GM18511 (cell line): Measurements from ENCODE around the gene CDK2AP2.
A peak's percentile ranks its signal among the peaks of the same experiment; 100 is the strongest.
"Not testable (repeated sequence)": the region's sequence is repeated elsewhere in the genome, so short reads cannot be mapped to it uniquely, and the experiment has no call there.

ENCODE experiments used
- ATAC-seq: cut with Tn5 transposase; IDR thresholded peaks from one replicate; pipeline ENCODE4 v1.9.1; 2021; ENCODE audit warnings: mild to moderate bottlenecking, moderate library complexity; ENCODE audit not compliant: unreplicated experiment

Gene CDK2AP2

DNA sequence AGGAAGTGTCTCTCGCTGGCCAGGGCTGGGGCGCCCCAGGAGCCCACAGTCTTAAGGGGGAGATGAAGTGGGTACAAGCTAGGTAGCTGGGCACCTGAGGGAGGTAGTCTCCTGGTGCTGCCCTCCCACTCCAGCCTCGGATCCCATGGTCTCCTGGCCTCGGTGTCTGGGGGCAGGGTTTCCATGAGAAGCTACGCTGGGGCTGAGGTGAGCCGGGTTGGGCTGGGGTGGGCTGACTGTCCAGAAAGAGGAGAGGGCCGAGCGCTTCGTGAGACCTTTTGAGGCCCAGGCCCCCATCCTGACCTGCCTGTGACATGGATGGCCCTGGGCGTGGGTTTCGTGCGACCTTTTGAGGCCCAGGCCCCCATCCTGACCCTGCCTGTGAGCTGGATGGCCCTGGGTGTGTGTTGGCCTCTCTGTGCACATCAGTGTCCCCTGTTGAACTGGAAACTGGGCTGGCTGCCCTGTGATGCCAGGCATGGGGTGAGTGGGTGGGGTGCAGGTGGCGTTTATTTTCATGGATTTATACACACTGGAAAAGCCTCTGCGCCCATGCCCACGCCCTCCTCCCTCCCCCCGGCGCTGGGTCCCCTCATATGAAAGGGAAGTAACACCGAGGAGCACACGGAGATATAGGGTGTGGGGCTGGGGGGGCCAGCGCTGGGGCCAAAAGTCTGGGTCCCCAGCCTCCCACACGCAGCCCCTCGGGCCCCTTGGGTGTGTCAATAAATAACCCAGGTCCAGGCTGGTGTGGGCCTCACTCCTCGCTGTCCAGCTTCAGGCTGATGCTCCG, 16.5 kb downstream of the CDK2AP2 start:
- no peak for ATAC-seq

DNA sequence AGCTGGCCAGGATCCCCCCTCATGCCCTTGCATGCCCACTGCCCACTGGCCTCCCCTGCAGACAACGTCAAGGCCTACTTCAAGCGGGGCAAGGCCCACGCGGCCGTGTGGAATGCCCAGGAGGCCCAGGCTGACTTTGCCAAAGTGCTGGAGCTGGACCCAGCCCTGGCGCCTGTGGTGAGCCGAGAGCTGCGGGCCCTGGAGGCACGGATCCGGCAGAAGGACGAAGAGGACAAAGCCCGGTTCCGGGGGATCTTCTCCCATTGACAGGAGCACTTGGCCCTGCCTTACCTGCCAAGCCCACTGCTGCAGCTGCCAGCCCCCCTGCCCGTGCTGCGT, 17.3 kb downstream of the CDK2AP2 start:
- ATAC-seq, result no peak

- ATAC-seq, result no peak
Measured at GRCh38 chr11:67489885-67490726, 17.9 kb downstream of the CDK2AP2 start.

GRCh38 chr11:67489203-67489884, 18.6 kb downstream of the CDK2AP2 start:
- ATAC-seq, result no peak

DNA sequence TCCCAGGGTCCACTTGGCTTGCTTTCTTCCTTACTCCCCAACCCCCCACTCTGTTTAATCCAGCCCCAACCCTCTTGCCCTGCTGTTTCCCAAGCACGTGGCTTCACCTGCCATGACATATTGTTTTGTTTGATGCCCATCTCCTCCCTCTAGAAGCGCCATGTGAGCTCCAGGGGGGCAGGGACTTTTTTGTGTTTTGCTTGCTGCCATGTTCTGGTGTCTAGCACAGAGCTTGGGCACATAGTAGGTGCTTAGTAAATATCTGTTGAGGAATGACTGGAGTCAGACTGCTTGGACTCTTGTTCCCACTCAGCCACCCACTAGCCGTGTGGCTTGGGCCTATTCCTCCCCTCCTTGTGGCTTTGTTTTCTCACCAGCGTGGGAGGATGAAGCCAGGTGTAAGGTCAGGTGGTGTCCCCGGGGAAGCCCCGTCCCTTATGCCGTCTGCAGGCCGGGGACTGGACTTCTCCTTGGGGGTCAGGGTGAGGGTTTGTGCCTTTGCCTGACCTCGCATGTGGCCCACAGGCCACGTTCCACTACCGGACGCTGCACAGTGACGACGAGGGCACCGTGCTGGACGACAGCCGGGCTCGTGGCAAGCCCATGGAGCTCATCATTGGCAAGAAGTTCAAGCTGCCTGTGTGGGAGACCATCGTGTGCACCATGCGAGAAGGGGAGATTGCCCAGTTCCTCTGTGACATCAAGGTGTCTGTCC, 21.3 kb downstream of the CDK2AP2 start:
- no peak for ATAC-seq

DNA sequence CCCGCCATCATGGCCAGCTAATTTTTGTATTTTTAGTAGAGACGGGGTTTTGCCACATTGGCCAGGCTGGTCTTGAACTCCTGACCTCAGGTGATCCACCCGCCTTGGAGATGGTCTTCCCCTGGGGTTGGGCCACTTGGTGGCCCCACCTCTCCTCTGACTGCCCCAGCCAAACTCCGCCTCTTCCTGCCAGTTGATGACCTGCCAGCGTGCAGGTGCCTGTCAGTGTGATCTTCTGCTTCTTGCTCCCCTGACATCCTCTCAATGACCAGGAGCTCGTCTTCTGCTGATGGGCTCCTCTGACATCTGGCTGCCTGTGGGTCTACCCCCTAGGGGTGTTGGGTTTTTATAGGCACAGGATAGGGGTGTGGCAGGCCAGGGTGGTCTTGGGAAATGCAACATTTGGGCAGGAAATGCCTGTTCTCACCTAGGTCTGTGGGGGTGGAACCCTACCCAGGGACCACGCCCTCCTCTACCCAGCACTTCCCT, 22.0 kb downstream of the CDK2AP2 start:
- ATAC-seq, result not testable (repeated sequence)

DNA sequence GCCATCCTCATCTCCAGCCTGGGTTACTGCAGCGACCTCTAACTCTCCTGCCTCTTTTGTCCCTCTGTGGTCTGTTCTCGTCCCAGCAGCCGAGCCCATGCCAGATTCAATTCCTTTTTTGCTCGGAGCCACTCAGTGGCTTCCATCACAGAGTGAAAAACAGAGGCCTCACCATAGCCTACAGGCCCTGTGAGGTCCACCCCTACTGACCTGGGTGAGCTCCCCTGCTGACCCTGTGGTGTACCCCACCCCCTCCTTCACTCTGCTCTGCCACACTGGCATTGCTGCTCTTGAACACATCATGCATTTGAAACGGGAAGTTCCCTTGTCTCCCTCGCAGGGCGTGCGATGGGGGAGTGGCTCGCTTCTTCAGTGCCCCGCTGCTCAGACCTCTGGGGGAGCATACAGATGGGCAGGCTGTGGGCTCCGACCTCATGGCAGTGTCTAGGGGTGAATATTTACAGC, 23.1 kb downstream of the CDK2AP2 start:
- ATAC-seq, result no peak

- ATAC-seq, result no peak
Measured at GRCh38 chr11:67483831-67484665, 23.9 kb downstream of the CDK2AP2 start.

DNA sequence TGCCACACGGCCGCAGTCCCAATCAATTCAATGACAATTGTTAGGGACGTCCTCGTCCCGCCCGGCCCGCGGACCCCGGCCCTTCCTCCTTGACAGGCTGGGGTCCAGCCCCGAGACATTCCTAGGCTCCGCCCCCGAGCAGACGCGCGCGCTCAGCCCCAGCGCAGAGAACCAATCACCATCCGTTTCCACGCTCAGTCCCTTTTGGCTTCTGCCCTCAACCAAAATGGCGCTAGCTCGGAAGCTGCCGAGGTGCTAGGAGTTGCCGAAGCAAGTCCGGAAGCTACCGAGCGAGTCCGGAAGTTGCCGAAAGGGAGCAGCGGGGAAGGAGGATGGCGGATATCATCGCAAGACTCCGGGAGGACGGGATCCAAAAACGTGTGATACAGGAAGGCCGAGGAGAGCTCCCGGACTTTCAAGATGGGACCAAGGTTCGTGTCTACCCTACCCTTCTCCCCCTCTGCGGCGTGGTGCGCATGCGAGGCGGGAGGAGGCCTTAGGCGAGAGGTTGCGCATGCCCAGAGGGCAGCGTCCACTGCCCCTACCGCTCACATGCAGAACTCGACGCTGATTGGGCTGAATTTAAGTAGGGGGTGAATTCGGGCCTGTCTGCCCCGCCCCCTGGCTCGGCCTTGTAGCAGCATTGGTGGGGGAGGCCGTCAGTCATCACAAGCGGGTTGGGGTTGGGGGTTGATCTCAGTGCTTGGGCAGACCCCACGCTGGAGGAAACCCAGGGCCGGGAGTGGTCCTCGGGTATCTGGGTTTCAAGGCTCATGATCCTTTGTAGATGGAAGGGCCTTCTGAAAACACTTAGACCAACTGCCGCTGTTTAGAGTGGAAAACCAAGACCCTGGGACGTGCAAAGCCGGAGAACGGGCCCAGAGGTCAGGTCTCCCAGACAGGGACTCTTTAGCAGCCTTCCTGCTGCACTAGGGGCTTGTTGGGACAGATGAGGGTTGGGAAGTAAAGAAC, 24.8 kb downstream of the CDK2AP2 start, which contains the start of gene AIP:
Gene AIP (plus strand): TSS at position 200 of the 972 bp plus-strand sequence. CDS start 133 bp downstream, at position 333.
- peak; percentile 59 for ATAC-seq

DNA sequence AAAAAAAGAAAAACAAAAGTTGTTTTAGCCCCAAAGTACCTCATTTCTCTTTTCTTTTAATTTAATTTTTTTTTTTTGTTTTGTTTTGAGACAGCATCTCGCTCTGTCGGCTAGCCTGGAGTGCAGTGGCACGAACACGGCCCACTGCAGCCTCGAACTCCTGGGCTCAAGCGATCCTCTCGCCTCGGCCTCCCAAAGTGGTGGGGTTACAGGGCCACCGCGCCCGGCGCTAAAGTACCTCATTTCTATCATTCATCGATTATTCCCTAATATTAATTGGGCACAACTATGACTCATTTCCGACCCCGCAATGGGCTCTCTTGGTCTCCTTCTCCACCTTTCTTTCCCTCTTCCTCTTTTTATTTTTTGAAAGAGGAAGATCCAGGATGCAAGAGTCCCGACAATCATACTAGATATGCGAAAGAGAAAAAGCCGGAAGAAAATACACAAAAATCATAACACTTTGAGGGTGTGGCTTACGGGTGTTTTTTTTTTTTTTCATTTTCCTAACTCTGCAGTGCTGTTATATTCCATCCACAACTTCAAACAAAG, 25.6 kb downstream of the CDK2AP2 start:
- ATAC-seq, result no peak

DNA sequence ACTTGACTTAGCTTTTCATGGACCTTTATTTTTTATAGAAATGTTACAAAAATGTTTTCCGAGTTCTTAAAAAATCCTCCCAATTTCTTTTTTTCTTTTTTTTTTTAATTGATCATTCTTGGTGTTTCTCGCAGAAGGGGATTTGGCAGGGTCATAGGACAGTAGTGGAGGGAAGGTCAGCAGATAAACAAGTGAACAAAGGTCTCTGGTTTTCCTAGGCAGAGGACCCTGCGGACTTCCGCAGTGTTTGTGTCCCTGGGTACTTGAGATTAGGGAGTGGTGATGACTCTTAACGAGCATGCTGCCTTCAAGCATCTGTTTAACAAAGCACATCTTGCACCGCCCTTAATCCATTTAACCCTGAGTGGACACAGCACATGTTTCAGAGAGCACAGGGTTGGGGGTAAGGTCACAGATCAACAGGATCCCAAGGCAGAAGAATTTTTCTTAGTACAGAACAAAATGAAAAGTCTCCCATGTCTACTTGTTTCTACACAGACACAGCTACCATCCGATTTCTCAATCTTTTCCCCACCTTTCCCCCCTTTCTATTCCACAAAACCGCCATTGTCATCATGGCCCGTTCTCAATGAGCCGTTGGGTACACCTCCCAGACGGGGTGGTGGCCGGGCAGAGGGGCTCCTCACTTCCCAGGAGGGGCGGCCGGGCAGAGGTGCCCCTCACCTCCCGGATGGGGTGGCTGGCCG, 30.5 kb downstream of the CDK2AP2 start:
- not testable (repeated sequence) for ATAC-seq

GRCh38 chr11:67476692-67477091, 31.3 kb downstream of the CDK2AP2 start:
- not testable (repeated sequence) for ATAC-seq

GRCh38 chr11:67472882-67473281, 35.1 kb downstream of the CDK2AP2 start:
- no peak for ATAC-seq

GRCh38 chr11:67470337-67471002, 37.5 kb downstream of the CDK2AP2 start:
- no peak for ATAC-seq

DNA sequence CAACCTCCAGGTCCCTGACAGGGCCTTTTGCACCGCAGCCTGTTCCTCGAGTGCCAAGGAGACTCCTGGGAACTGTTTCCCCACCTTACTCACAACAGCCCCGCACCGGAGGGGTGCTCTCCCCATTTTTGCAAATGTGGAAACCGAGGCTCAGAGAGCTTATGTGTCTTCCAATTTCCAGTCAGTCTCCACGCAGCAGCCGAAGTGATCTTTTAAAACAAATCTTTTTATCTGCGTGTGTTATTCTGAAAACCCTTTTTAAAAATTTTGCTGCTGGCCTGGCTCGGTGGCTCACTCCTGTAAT, 38.5 kb downstream of the CDK2AP2 start:
- no peak for ATAC-seq

GRCh38 chr11:67468759-67469507, 39.0 kb downstream of the CDK2AP2 start, which contains the start of gene TMEM134:
TMEM134 (minus strand) TSS chr11:67469251; CDS start chr11:67469192, 59 bp downstream.
- ATAC-seq, result peak; percentile 65

DNA sequence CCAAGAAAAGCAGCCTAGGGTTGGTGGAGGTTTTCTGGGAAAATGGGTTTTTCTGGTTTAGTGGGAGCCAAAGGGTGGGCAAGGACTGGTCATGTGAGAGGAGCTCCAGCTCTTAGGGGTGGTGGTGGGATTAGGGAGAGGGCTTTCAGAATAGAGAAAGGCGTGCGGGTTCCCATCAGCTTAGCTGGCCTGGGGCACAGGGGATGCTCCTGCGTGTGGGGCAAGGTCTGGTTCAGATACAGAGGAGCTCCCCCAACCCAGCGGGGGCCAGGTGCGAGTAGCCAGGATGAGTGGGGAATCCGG, 39.6 kb downstream of the CDK2AP2 start:
- peak; percentile 11 for ATAC-seq
